22Rv1 (cell line): ENCODE measurements around the gene ZNF414.

Experiments used
- H3K27ac ChIP-seq: fragments of 450-650 bp; 2 replicates; pipeline ENCODE4 v1.5.1; 2017
- ZFX ChIP-seq: fragments of 450-650 bp; IDR thresholded peaks from 2 replicates; pipeline ENCODE4 v1.6.1; 2017; ENCODE audit warnings: antibody characterized with exemption, borderline replicate concordance
- TF ChIP-seq, protein P1 (sequence below): fragments of 450-650 bp; IDR thresholded peaks from 2 replicates; pipeline ENCODE4 v1.5.1; 2017; ENCODE audit warnings: mild to moderate bottlenecking

ZNF414 gene

DNA sequence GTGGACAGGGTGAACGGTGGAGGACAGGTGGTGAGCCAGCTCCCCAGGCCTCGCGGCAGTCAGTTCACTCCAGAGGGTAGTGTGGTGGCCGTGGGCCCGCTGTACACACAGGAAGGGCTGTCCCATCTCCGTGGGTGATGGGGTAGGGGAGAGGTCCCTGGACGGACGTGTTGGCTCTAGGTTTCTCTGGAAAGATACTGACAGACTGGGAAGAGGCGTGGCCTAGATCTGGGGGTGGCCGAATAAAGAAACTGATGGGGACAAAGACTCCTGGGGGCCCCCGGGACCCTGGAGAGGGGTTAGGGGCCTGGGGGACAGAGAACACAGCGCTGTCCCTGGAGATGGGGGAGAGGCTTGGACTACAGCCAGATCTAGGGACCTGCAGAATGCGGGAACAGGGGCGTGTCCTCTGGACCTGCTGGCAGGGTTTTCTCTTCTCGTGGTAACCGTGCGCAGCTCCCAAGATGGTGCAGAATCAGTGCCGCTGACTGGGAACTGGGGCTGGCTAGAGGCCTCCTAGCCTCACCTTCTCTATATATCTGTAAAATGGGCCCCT is 7.5 kb downstream of the ZNF414 start:
- H3K27ac ChIP-seq, result peak overlapping the region; percentile 54
- TF ChIP-seq, protein P1, sequence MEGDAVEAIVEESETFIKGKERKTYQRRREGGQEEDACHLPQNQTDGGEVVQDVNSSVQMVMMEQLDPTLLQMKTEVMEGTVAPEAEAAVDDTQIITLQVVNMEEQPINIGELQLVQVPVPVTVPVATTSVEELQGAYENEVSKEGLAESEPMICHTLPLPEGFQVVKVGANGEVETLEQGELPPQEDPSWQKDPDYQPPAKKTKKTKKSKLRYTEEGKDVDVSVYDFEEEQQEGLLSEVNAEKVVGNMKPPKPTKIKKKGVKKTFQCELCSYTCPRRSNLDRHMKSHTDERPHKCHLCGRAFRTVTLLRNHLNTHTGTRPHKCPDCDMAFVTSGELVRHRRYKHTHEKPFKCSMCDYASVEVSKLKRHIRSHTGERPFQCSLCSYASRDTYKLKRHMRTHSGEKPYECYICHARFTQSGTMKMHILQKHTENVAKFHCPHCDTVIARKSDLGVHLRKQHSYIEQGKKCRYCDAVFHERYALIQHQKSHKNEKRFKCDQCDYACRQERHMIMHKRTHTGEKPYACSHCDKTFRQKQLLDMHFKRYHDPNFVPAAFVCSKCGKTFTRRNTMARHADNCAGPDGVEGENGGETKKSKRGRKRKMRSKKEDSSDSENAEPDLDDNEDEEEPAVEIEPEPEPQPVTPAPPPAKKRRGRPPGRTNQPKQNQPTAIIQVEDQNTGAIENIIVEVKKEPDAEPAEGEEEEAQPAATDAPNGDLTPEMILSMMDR, result peak; percentile 69
- TF ChIP-seq ZFX, result no peak

DNA sequence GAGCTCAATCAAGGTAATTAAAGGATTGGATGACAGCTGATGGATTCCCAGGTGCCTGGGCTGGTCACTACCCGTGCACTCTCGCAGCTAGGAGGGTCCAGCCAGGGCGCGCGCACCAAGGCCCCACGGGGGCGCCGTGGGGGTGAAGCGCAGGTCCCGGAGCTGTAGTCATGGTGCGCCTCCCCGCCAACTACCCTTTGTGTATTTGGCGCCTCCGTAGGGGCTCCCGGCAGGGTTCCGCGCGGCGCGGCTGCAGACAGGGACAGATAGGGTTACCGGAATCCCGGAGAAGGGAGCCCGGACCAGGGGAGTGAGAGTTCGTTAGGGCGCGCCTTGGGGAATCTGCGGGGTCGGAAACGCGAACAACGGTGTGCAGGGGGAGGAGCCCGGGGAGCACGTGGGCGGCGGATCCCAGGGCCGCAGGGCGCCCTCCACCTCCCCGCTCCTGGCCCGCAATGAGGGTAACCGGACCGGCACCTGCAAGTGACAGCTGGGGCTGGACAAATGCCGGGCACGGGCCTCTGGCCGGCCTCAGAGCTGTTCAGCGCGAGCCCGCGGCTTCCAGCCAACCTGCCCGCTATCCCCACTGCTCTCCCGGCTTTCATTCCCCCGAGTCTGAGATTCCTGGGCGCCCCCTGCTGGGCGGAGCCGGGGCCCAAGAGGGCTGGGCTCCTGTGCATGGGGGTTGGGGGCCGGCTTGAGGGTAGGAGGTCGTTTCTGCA is 8.1 kb downstream of the ZNF414 start:
- no peak for TF ChIP-seq ZFX
- TF ChIP-seq, protein P1, result peak; percentile 95
- H3K27ac ChIP-seq, result peak overlapping the region; percentile 54

DNA sequence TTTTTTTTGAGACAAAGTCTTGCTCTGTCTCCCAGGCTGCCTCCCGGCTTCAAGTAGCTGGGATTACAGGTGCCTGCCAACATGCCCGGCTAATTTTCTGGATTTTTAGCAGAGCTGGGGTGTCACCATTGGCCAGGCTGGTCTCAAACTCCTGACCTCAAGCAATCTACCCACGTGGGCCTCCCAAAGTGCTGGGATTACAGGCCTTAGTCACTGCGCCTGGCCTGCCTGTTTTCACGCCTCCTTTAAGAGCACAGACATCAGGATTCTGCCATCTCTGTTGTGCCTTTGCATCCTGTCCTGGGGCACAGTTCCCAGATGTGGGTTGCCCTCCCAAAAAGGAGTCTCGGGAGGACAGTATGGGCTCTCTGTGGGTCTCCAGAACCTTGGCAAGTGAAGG is 9.0 kb downstream of the ZNF414 start:
- no peak overlapping the region for H3K27ac ChIP-seq
- TF ChIP-seq, protein P1, result no peak
- TF ChIP-seq ZFX, result no peak

DNA sequence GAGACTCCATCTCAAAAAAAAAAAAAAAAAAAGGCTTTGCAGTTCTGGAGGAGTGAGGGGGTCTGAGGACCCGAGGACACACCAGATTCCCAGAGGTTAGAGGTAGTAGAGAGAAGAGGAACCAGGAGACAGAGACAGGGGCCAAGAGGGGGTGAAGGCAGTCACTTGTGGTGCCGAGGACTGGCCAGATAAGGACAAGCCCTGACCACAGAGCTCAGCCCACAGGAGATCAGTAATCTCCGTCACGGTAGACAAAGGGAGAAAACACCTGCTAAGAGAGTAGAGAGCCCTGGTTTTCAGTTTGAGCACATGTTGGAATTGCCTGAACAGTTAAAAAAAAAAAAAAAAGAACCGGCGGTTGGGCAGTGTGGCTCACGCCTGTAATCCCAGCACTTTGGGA is 9.8 kb downstream of the ZNF414 start:
- TF ChIP-seq, protein P1, result no peak
- no peak for TF ChIP-seq ZFX
- no peak overlapping the region for H3K27ac ChIP-seq

DNA sequence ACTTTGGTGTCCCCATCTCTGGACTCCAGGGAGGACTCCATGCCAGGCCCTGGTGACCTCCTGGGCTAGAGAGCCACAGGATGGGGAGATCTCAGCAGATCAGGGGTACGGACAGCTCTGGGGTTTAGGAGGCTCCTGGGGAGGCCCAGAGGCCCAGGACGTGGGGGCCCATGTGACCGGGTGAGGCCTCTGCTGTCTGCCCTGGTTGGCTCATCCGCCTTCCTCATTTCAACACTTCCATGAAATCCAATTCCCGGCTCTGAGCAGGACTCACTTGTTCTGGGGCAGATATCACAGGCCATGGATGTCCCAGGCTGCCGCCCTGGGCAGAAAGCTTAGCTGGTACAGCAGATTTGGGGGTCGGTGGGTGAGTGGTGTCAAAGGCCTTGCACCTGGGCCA is 10.5 kb downstream of the ZNF414 start:
- H3K27ac ChIP-seq, result no peak overlapping the region
- TF ChIP-seq, protein P1, result no peak
- TF ChIP-seq ZFX, result no peak

DNA sequence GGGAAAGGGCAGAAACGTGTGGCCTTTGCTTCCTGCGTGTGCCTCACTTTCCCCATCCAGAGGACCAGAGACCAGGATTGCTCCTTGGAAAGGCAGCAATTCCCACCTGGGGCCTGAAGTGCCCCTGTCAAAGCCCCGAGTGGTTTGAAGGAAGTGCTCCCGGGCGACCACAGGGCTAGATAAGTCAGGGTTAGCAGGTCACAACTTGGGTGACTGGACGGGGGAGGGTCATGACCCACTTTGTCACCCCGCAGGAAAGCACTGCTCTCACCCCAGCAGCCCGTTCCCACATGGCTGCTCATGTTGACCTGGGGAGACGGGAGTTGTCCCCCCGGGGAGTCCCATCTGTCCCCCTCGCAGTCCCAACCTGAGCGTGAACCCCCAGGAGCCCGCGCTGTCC is 12.0 kb downstream of the ZNF414 start:
- no peak overlapping the region for H3K27ac ChIP-seq
- TF ChIP-seq, protein P1, result no peak
- no peak for TF ChIP-seq ZFX

DNA sequence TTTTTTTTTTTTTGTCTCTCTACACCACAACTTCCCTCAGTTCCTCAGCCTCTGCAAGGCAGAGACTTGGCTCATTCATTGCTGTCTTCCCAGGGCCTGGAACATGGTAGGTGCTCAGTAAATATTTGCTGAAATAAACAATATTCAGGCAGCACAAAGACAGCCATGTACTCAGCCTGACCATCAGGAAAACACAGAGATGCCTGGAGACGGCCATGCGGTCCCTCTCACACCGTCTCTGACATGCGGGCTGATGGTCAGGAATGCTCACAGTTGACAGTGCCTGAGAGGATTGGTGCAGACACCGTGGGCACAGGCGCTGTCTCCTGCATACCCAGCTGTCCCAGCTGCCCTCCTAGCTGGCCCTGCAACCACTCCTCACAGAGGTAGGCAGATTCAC is 12.5 kb downstream of the ZNF414 start:
- TF ChIP-seq, protein P1, result no peak
- no peak overlapping the region for H3K27ac ChIP-seq
